HEK293 (cell line): ENCODE data around the gene HMCN2.

Experiments
- CTCF ChIP-seq: fragments of 450-650 bp; formaldehyde crosslinking; IDR thresholded peaks from 2 replicates; pipeline ENCODE4 v1.5.1; 2016; ENCODE audit warnings: missing biosample characterization, missing genetic modification characterization
- RBAK ChIP-seq: fragments of 450-650 bp; formaldehyde crosslinking; IDR thresholded peaks from 2 replicates; pipeline ENCODE4 v1.5.1; 2016; ENCODE audit warnings: missing biosample characterization, missing genetic modification characterization
- ZNF132 ChIP-seq: fragments of 450-650 bp; formaldehyde crosslinking; IDR thresholded peaks from 2 replicates; pipeline ENCODE4 v1.5.1; 2017; ENCODE audit warnings: missing biosample characterization, missing genetic modification characterization, borderline replicate concordance
- ZNF169 ChIP-seq: fragments of 450-650 bp; formaldehyde crosslinking; IDR thresholded peaks from 2 replicates; pipeline ENCODE4 v1.5.1; 2016; ENCODE audit warnings: missing biosample characterization, missing genetic modification characterization
- ZNF423 ChIP-seq: fragments of 450-650 bp; formaldehyde crosslinking; IDR thresholded peaks from 2 replicates; pipeline ENCODE4 v1.5.1; 2016; ENCODE audit warnings: missing biosample characterization, missing genetic modification characterization
- ZNF768 ChIP-seq: fragments of 450-650 bp; formaldehyde crosslinking; IDR thresholded peaks from 2 replicates; pipeline ENCODE4 v1.5.1; 2018; ENCODE audit warnings: missing biosample characterization, mild to moderate bottlenecking, missing genetic modification characterization
- TF ChIP-seq, protein P1 (sequence below): fragments of 450-650 bp; formaldehyde crosslinking; IDR thresholded peaks from 2 replicates; pipeline ENCODE4 v1.5.1; 2016; ENCODE audit warnings: missing biosample characterization, missing genetic modification characterization

DNA sequence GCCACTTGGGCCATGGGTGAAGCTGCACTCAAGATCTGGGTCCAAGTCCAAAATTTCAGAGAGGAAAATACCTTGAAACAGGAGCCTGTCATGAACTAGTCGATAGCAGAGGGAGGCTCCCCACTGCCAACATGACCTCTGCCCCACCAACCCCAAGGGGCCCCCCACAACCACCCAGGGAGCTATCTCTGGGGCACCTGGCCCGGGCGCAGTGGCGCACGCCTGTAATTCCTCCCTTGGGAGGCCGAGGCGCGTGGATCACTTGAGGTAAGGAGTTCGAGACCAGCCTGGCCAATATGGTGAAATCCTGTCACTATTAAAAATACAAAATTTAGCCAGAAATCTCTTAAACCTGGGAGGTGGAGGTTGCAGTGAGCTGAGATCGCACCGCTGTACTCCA lies 20.1 kb upstream of the HMCN2 start:
- TF ChIP-seq, protein P1, sequence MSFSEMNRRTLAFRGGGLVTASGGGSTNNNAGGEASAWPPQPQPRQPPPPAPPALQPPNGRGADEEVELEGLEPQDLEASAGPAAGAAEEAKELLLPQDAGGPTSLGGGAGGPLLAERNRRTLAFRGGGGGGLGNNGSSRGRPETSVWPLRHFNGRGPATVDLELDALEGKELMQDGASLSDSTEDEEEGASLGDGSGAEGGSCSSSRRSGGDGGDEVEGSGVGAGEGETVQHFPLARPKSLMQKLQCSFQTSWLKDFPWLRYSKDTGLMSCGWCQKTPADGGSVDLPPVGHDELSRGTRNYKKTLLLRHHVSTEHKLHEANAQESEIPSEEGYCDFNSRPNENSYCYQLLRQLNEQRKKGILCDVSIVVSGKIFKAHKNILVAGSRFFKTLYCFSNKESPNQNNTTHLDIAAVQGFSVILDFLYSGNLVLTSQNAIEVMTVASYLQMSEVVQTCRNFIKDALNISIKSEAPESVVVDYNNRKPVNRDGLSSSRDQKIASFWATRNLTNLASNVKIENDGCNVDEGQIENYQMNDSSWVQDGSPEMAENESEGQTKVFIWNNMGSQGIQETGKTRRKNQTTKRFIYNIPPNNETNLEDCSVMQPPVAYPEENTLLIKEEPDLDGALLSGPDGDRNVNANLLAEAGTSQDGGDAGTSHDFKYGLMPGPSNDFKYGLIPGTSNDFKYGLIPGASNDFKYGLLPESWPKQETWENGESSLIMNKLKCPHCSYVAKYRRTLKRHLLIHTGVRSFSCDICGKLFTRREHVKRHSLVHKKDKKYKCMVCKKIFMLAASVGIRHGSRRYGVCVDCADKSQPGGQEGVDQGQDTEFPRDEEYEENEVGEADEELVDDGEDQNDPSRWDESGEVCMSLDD = no peak
- TF ChIP-seq CTCF (tag by site-specific recombination) (no peak), ZNF132 (tag by site-specific recombination) (no peak), ZNF423 (tag by site-specific recombination) (no peak), ZNF169 (no peak), RBAK (no peak), ZNF768 (tag by site-specific recombination) (no peak)
